T-helper 1 cell (primary cell): ENCODE measurements around the gene PRKN.

Experiments
- DNase-seq, 5 donors: peaks; one replicate each; pipeline ENCODE4 v3.0.0-alpha.2; 2012 to 2020

PRKN gene

DNA sequence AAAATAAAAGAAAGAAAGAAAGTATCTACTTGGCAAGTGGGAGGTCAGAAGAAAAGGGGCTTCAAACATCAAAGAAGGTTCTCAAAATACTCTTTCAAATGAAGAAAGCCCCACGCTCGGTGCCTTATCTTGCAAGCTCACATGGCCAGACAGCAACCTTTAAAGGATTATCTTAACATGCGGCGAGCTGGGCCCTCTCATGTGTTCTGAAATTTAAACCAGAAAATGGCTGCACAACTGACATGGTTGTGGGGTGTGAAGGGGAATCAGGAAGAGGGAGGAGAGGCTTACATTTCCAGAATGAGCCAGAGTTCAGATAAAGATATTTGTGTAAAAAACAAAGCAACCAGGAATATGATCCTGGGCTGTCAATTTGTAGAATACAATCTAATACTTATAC is 363.1 kb downstream of the PRKN start:
- no peak for DNase-seq

DNA sequence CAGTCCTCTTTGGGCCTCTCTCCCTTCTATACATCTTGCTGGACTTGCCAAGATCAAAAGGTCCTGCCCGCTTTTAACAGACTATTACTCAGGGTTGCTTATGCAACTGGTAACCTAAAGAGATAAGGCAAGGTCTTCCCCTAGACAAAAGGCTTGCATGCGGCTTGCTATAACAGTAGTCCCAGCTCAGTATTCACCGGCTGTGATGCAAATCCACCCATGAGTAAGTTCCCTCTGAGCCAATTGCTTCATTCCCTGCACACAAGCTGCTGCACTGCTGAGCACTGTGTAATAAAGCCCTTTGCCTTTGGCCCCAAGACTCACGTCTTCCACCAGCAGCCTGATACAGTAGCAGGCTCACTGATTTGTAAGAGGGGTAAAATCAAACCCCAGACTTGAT is 363.8 kb downstream of the PRKN start:
- DNase-seq = no peak

DNA sequence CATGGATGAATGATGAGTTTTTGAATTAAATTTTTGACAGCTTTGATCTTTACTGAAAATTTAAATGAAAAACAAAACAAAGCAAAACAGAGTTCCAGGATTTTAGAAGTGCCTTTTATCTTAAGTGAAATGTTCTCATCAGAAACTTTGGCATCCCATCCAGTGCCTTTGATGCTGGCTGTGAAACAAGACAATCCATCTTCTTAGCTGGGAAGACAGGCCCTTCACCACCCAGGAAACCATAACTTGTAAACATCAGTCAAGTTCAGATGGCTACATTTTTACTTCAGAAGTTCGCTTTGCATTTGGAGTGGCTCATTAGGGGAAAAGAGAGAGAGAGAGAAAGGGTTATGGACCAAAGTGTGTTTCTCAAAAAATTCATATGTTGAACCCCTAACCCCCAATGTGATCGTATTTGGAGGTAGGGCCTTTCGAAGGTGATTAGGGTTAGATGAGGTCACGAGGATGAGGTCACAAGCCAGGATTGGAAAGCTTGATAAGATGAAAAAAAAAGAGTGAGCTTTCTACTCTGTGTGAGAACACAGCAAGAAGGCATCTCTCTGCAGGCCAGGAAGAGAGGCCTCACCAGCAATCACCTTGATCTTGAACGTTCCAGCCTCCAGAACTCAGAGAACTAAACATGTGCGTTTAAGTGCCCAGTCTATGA is 366.5 kb downstream of the PRKN start:
- DNase-seq = no peak

DNA sequence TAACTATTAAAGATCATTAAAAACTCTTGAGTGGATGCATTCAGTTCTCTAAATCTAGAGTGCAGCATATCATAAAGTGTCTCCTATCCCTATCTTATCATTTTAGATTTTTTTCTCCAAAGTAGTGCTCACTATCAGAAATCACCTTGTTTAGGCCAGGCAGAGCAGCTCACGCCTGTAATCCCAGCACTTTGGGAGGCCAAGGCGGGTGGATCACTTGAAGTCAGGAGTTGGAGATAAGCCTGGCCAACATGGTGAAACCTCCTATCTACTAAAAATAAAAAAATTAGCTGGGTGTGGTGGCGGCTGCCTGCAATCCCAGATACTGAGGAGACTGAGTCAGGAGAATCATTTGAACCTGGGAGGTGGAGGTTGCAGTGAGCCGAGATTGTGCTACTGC is 368.9 kb downstream of the PRKN start:
- no peak for DNase-seq

DNA sequence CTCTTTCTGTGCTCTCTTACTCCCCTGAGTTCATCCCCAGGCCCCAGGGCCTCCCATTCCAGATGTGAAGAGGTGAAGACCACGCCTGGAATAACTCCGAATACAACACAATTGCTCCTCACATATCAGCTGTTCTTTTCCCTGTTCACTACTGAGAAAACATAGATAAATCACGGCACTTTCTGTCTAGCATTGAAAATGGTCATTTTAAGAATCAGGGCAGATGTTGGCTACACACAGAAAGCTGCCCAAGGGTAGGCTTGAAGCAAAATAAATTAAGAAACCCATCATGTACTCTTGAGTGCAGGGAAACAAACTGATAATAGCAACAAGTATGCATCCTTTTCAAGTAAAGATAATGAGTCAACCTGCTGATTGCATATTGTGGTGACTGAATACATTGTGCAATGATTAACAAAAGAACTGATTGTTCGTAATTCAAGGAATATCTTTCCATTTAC is 382.5 kb downstream of the PRKN start:
- DNase-seq = no peak

DNA sequence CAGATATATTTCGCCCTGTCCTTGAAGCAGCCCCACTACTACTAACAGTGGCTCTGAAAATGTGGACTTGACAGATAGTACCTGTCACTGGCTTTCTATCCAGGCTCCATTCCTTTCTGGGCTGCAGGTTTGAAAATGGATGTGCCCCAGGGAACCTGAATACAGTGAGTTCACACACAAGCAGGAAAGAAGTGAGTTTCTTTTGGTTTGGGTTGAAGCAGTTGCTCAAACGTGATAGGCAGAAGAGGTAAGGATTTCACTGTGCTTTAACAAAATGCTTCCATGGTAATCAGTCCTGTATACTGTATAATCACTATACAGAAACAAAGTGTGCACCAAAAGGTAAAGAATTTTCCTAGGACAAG is 382.9 kb downstream of the PRKN start:
- no peak for DNase-seq

DNA sequence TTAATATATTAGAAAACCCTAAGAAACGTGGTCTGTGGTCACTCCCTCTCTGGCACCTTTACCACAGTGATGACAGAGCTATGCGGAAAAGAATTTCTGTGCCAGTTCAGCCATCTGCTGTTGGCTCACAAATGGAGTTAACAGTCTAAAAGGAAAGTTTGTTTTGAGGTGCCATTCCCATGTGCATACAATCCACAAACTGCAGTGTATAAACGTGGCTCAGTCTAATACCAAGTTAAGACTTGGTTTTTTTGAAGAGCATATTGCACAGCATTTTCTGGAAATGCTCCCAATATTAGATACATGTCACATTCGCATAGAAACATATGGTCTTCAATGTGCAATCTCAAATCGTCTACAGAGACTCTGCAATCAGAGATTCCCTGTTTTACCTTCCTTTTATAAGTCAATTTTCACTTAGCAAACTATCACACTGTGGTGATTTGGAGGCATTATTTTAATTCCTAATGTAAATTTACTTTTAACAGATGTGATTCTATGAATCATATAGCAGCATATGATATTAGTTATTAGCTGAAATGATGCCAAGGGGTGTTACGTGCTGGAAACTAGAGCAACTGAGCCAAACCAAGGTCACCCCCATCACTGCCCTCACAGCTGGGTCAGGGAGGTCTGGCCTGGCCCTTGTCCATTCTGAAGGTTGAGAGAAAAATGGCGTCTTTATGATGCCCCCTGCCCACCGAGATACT is 383.5 kb downstream of the PRKN start:
- DNase-seq = no peak

DNA sequence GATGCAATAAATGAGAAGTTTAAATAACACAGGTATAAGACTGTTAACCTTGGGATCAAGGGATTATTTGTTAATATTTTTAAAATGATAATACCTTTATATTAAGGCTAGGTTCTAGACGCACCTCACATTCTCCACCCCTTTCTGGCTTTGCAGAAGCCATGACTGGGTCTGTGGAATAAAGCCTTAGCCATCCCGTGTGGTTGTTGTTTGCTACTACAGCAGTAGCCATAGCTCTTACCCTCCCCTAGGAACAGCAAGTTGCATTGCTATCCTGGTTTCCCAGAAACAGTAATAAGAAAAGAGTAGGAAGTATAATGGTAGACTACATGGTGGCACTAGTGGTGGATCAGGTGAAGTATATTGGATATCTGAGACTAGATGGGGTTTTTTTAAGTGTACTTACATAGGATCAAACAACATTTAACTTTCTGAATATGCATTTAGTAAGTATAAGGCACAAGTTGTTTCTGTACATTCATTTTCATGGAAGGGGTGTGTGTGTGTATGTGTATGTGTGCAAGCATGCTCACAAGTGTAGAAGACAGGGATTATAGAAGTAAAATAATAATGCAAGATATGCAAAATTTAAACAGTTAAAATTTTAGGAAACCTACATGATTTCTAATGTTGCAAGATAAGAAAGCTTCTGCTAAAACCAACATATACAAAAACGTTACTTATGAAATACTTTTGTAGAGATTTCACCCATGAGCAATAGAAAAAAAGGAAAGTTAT is 384.2 kb downstream of the PRKN start:
- no peak for DNase-seq

DNA sequence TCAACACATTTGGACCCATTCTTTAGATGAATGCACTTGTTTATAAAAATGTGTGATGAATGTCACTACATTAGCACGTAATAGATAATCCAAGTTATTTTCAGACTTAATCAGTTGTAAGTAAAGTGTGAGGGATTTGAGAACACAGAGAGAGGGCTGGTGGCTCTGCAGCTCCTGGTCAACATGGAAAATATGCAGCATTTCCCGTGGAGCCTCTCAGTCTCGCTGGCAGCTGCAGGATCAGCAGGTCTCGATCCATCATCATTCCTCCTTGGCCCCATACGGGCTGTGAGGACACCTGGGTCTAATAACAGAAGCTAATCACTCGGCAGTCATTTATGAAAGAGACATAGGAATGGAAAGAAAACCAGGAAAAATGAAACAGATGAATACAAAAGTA is 390.2 kb downstream of the PRKN start:
- DNase-seq = no peak

DNA sequence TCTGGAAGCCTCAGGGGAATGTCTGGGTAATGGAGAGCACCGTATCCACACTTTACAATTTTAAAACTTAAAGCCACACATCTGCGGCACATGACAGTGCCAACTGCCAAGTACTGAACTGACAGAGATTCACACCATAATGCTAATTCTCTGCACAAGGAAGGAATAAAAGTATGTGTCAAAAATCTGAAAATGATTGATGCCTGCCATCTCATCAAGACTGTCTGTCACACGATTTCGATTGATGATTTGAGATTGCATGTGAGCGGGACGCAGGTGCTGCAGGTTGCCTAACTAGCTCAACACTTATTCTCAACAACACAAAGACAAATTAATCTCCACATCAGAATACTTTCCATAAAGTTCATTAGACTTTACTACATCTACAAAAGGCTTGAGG is 391.2 kb downstream of the PRKN start:
- no peak for DNase-seq

DNA sequence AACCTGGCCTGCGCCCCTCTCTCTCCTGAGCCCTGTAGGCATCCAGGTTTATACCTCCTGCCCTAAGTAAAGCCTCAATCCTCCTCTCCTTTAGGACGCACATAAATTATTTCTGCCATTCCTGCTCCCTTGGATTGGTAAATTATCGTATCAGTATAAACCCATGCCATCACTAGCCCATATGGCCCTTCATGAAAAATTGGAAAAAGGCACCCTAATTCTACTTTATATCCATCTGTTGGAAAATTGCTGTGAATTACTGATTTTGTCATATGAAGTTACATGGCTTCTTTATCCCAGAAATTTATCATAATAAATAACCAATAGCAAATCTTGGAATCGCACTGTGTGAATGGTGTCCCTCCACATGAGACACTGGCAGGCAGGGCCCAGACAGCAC is 395.2 kb downstream of the PRKN start:
- DNase-seq = no peak

DNA sequence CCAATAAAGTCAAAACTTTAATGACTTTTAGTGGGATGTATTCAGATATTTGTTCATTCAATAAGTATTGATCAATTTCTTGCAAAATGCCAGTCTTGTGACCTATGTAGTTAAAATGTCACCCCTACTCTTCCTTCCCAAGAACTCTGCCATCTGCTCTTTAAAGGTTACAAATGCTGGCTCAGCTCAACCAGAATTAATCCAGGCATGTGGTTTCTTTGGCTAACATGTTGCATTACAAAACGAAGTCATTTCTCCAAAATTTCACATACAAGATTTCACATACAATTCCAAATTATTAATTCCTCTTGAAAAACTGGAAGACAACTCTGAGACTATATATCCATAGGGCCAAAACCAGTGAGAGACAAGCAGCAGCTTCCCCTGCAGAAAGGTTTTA is 395.7 kb downstream of the PRKN start:
- DNase-seq = no peak

DNA sequence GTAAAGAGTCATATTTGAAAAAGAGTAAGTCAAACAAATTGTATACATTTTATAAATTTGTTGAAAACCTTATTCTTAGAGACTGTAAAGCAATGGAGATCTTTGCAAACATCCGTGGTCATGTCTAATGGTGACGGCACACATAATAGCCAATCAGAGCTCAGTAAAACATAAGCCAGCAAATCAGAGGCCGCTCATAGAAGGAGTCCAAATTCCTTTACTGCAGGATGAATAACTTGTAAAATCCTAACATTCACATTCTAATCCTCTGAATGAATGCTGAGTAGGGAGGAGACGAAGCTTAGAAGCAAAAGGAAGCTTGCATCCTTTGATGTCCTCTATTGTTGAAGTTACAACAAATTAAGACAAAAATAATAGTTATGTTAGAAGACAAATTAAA is 401.7 kb downstream of the PRKN start:
- no peak for DNase-seq

DNA sequence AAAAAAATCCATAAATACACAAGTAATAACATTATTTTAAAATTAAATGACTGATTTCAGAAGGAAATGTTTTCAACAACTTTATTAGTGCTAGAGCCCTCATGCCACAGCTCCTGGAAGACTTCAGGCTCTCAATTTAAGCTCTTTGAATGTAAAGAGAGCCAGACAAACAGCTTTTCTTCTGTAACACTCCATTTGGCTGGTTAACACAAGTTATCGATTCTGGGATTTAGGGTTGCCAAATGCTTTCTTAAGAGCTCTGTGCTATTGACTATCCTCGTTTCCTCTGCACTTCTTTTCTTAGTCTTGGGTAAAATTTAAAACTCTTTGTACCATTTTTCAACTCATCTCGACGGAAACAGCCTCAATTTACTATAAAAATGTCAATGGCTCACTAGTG is 402.5 kb downstream of the PRKN start:
- no peak for DNase-seq

DNA sequence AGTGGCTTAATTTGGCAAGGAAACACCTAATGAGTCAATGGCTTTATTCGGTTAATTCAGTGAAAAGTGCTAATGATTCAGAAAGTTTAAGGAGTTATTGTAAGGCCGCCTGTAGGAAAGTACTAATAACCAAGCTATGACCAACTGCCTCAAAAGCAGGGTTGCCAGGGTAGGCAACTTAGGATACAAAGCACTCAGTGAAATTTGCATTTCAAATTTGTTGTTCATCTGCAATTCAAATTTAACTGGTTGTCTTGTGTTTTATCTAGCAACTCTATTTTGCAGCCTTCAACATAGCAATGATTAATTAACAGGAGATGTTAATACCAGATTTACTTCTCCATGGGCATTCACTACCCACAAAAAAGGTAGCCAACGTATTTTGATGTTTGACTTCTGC is 412.3 kb downstream of the PRKN start:
- no peak for DNase-seq

DNA sequence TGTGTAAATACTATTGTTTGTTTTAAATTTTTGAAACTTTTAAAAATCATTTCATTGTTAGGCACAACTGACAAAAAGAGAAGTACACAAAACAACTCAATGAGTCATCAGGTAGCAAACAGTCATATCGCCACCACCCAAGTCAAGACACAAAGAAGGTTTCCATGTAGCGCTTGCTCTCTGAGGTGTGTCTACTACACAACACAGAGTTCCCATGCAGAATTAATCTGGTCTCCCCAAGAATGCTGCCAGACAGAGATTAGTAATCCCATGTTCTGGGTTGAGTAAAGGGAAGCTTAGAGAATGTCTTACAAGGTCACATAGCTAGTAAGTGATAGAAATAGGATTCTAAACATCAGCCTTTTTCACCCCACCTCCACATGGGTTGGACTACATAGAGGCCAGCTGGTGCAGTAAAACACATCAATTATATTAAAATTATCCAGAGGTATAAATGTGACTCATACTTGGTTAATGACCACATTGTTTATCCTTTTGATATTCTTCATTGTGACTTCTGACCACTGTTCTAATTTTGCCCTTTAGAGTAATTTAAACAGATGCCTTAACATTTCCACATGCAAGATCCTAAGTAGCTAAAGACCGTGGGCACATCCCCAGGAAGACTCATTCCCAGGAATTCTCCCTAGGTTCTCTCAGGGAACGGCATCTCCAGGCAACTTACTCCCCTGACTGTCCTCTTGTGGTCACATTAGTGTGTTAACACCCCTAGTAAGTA is 413.5 kb downstream of the PRKN start:
- no peak for DNase-seq

DNA sequence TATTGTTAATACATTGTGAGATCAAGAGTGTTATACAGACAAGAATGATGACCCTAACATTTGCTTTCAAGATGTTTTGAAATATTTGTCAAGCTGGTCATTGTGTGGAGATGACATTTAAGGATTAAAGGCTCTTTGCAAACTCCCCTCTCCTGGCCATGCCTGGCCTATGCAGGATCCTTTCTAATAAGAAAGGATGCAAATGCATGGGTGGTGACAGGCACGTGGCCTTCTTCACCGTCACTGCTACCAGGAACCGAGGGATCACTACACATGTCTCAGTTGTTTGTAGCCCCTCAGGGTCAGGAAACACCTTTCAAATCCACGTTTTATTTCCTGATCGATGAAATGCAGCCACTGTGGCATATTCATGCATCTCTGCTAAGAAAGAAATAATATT is 419.7 kb downstream of the PRKN start:
- DNase-seq = no peak

DNA sequence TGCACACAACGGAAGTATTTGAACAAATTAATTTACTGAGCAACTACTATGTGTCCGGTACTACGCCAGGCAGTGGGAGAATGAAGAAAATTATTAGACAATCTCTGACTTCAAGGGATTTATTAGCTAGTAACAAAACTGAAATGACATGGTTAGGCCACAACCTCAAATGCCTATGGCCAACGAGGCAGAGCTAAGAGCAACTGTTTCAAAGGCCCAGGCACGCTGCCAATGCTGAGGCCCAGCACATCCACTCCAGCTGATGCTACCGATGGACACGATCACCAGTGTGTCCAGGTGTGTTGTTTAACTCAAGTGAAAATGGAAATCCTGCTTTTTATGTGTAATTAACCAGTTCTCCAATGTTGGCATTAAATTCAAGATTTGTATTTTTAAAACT is 420.9 kb downstream of the PRKN start:
- DNase-seq = no peak

DNA sequence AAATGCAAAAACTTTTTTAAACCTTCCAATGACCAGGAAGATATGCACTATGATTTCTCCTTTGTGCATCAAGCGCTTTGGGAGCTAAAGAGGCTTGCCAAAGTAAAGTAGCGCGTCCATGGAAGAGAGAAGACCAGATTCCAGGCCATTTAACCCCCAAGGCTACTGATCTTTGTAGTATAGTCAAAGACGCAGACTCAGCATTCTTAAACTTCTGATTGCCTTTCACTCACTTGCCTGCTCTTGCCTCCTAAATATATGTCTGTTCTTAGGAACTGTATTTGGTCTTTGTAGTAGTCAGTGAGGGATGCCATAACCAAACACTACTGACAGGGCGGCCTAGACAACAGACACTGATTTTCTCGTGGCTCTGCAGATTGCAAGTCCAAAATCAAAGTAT is 426.4 kb downstream of the PRKN start:
- no peak for DNase-seq

DNA sequence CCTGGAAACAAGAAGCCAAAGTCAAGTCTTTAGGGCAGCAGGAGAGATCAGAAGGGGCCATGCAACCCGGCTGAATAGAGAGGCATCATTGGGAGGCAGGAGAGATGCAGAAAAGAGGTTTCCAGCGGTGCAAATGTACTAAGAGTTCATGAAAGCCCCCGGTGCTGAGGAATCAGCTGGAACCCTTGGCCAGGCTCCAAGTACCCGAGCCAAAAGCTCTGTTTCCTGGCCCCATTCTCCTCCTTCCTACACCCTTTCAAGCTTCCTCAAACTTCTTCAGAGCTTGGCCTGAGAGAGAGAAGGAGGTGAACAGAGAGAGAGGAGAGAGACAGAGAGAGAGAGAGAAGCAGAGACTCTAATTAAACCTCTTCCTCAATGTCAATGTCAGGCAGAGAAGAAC is 433.5 kb downstream of the PRKN start:
- no peak for DNase-seq

DNA sequence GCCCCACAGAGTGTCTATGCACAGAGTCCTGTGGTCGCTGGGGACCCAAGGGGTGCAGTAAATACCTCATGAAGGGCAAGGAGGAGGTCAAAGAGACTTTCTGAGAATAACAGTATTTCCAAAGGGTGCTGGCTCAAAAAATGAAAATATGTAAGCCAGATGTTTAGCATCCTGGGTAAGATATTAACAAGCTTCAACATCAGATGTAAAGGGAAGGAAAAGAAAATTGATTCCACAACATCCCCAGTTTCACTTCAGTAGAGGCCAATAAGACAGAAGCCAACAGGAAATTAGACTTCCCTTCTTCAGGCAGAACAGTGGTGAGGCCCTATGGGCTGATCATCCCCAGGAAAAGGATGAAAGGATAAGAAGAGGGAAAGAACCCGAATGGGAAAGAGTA is 434.7 kb downstream of the PRKN start:
- DNase-seq = no peak

DNA sequence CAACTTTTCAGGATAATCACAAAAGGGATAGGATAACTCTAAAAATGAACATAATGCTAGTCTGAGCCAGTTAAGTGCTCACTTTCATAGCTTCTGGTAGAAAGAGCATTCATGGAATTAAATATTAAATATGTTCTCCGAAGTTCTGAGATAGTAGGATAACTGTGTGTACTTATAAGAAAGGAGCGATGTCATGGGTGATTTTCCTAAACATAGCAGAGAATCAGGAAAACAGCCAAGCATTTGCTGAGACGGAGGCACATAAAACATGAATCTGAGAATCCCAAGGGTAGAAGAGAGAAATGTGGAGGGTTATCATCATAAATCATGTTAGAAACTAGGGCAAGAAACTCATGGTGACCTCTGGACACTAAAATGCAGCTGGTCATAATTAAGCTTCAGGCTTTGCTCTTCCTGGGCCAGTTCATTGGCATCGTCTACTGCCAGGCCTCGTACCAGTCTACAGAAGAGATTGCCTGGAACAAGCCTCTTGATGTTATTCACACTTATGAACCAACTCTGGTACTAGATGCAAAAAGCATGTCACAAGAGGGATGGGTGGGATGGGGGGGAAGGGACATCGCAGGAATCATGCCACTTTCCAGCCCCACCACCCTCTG is 436.6 kb downstream of the PRKN start:
- no peak for DNase-seq

DNA sequence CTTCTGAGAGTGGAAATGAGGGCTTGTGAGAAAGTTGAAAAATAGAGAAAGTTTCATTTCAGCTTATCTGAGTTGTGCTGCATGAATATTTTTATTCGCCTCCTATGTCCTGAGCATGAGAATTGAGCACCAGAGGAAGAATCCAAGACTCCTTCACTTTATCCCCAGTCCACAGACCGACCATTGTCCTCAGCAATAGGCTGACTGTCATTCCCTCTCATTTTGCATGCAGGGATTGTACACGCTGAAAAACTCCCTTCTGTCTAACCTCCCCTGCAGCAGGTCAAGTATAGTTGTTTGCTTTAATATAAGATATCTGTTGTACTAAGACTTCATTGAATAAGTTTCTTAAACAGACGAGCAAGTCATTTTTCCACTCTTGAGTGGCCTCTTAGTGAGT is 437.6 kb downstream of the PRKN start:
- DNase-seq = no peak
